OCI-LY1 (cell line): ENCODE measurements around the gene SMIM41.

Experiments used
- EZH2 ChIP-seq: fragments of 200-600 bp; sonication (generic), shearing (Covaris generic); IDR thresholded peaks from 2 replicates; pipeline ENCODE4 v1.8.0; 2017; ENCODE audit warnings: borderline replicate concordance, mixed run types, mild to moderate bottlenecking, antibody characterized with exemption, low read length, moderate library complexity, mixed read lengths
- TF ChIP-seq, protein P1 (sequence below): fragments of 200-600 bp; sonication (generic), shearing (Covaris generic); IDR thresholded peaks from 2 replicates; pipeline ENCODE4 v1.5.1; 2017; ENCODE audit warnings: mild to moderate bottlenecking, antibody characterized with exemption, low read length, moderate library complexity, mixed read lengths

DNA sequence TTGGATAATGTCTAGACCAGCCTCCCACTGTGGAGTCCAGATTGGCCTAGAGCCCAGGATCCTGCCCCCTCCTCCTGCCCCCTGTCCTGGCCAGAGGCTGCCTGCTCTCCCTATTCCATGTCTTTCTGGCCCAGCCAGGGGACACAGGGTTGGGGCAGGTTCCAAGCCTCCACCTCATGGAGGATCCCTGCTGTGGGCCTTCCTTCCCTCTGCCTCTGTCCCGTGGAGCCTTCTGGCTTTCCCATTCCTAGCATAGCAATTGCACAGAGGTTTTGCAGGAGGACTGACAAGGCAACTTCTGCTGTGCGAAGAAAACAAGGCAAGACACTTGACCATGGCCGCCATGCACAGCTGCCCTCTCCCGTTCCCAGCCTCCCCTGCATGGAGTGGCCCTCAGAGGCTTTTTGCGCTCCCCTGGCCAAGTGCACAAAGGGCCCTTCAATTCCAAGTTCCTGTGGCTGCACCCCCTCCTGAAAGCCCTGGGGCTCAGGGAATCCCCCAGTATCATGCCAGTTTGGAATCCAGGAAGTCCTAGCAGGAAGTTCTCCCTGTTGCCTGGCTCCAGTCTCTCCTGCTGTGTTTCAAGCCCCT, 70.2 kb downstream of the SMIM41 start:
- no peak for TF ChIP-seq EZH2
- TF ChIP-seq, protein P1, sequence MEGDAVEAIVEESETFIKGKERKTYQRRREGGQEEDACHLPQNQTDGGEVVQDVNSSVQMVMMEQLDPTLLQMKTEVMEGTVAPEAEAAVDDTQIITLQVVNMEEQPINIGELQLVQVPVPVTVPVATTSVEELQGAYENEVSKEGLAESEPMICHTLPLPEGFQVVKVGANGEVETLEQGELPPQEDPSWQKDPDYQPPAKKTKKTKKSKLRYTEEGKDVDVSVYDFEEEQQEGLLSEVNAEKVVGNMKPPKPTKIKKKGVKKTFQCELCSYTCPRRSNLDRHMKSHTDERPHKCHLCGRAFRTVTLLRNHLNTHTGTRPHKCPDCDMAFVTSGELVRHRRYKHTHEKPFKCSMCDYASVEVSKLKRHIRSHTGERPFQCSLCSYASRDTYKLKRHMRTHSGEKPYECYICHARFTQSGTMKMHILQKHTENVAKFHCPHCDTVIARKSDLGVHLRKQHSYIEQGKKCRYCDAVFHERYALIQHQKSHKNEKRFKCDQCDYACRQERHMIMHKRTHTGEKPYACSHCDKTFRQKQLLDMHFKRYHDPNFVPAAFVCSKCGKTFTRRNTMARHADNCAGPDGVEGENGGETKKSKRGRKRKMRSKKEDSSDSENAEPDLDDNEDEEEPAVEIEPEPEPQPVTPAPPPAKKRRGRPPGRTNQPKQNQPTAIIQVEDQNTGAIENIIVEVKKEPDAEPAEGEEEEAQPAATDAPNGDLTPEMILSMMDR = no peak
